GM12878 (cell line): Measurements from ENCODE around the gene ATOSA. TPM values are rescaled to one million over a fixed set of nuclear protein-coding genes. Genes with fewer than 3 reads are reported as not detected.
A peak's percentile ranks its signal among the peaks of the same experiment; 100 is the strongest.

Experiments
- ATAC-seq: fragments of 200-7000 bp; cut with Tn5 transposase; 3 replicates; pipeline ENCODE4 v1.9.1; 2020; ENCODE audit warnings: mild to moderate bottlenecking, moderate library complexity
- BruUV-seq: library from RNA; stranded (reverse); fragments of 400-500 nt; replicated peaks from 2 replicates; lab custom pipeline; 2021; lab: Mats Ljungman, UMichigan
- CTCF ChIA-PET: fragments of 300-600 bp; sonication (Branson Sonifier 250); formaldehyde crosslinking; extraction: SDS; loops from one replicate; lab custom pipeline; 2021; ENCODE audit warnings: inconsistent platforms; lab: Yijun Ruan, JAX
- POLR2A ChIA-PET: fragments of 350-600 bp; formaldehyde crosslinking; extraction: SDS; loops from one replicate; lab custom pipeline; 2021; ENCODE audit warnings: inconsistent platforms; lab: Charles Lee
- RAD21 ChIA-PET: fragments of 300-600 bp; sonication (Branson Sonifier 250); formaldehyde crosslinking; loops from one replicate; lab custom pipeline; 2023; ENCODE audit warnings: antibody characterized with exemption; ENCODE audit not compliant: unreplicated experiment; lab: Charles Lee
- SMC1A ChIA-PET: fragments of 300-600 bp; sonication (Branson Sonifier 250); formaldehyde crosslinking; loops from one replicate; lab custom pipeline; 2023; ENCODE audit not compliant: unreplicated experiment, uncharacterized antibody; lab: Charles Lee
- DNase-seq: peaks from one replicate; pipeline ENCODE4 v3.0.0-alpha.2; 2011; ENCODE audit warnings: low read depth, low spot score
- FAIRE-seq: peaks from 3 replicates; lab custom pipeline; 2011; peaks lifted over from hg19 to GRCh38; lab: Jason Lieb, UNC
- H2AFZ ChIP-seq: 2 replicates; pipeline ENCODE4 v1.6.0; 2011; ENCODE audit warnings: low read depth, low read length, control low read depth; ENCODE audit not compliant: control insufficient read depth
- H3K27ac ChIP-seq: 2 replicates; pipeline ENCODE4 v1.5.1; 2011; ENCODE audit warnings: control low read depth; ENCODE audit not compliant: control insufficient read depth, insufficient read depth
- H3K27me3 ChIP-seq, 2 experiments: replicated peaks in 1 of 2; 2 replicates each; pipeline versions ENCODE4 v1.6.0 to v1.6.1; 2011; ENCODE audit warnings: low read length in 1 of 2; ENCODE audit not compliant: control insufficient read depth in 2 of 2, insufficient read depth in 2 of 2
- H3K36me3 ChIP-seq, 2 experiments: 2 replicates each; pipeline ENCODE4 v1.5.1; 2011; ENCODE audit warnings: low read length in 1 of 2; ENCODE audit not compliant: control insufficient read depth in 2 of 2, insufficient read depth in 2 of 2
- H3K4me1 ChIP-seq: 2 replicates; pipeline ENCODE4 v1.6.1; 2011; ENCODE audit warnings: mild to moderate bottlenecking, low read length, moderate library complexity, mixed read lengths; ENCODE audit not compliant: control insufficient read depth, insufficient read depth
- H3K4me2 ChIP-seq: 2 replicates; pipeline ENCODE4 v1.6.0; 2011; ENCODE audit warnings: control low read depth; ENCODE audit not compliant: control insufficient read depth, insufficient read depth
- H3K4me3 ChIP-seq: fragments of 200-600 bp; sonication (generic); 2 replicates; pipeline ENCODE4 v1.5.1; 2016
- H3K79me2 ChIP-seq: 2 replicates; pipeline ENCODE4 v1.6.0; 2011; ENCODE audit warnings: low read length; ENCODE audit not compliant: control insufficient read depth, insufficient read depth
- H3K9ac ChIP-seq: 2 replicates; pipeline ENCODE4 v1.8.0; 2011; ENCODE audit warnings: low read length, control low read depth, mixed read lengths; ENCODE audit not compliant: control insufficient read depth, insufficient read depth
- H3K9me3 ChIP-seq: replicated peaks from 3 replicates; pipeline ENCODE4 v1.5.1; 2011; ENCODE audit warnings: mild to moderate bottlenecking, low read length; ENCODE audit not compliant: control insufficient read depth, insufficient read depth
- H4K20me1 ChIP-seq: 2 replicates; pipeline ENCODE4 v1.6.0; 2011; ENCODE audit not compliant: control insufficient read depth, insufficient read depth
- BHLHE40 ChIP-seq, 2 experiments: fragments of 450-650 bp in 1 of 2; IDR thresholded peaks; 2 replicates each; pipeline ENCODE4 v1.6.1; 2011 to 2017; ENCODE audit warnings: low read depth in 2 of 2, borderline replicate concordance in 1 of 2, improper control_type of control experiment in 1 of 2, low read length in 1 of 2, mild to moderate bottlenecking in 1 of 2
- CHD1 ChIP-seq: IDR thresholded peaks from 2 replicates; pipeline ENCODE4 v1.6.1; 2012; ENCODE audit warnings: low read depth, low read length, improper control_type of control experiment
- KAT2A ChIP-seq: conservative IDR thresholded peaks from 2 replicates; pipeline ENCODE4 v1.6.1; 2011; ENCODE audit warnings: low read depth, low read length; ENCODE audit not compliant: control insufficient read depth
- RAD21 ChIP-seq: IDR thresholded peaks from 2 replicates; pipeline ENCODE4 v1.6.1; 2011; ENCODE audit warnings: mild to moderate bottlenecking, low read depth, low read length, moderate library complexity; ENCODE audit not compliant: insufficient read depth
- RUNX3 ChIP-seq: IDR thresholded peaks from 2 replicates; pipeline ENCODE4 v1.6.1; 2012; ENCODE audit warnings: low read length, inconsistent platforms
- SP1 ChIP-seq: IDR thresholded peaks from one replicate; pipeline ENCODE4 v1.6.1; 2011; ENCODE audit warnings: low read depth, low read length
- SPI1 ChIP-seq: IDR thresholded peaks from 2 replicates; pipeline ENCODE4 v1.6.1; 2011; ENCODE audit warnings: low read depth, mild to moderate bottlenecking, low read length, moderate library complexity, borderline replicate concordance; ENCODE audit not compliant: insufficient read depth
- TCF3 ChIP-seq: IDR thresholded peaks from 2 replicates; pipeline ENCODE4 v1.6.1; 2012; ENCODE audit warnings: low read depth, mild to moderate bottlenecking, low read length, borderline replicate concordance; ENCODE audit not compliant: insufficient read depth
- ZNF274 ChIP-seq: IDR thresholded peaks from one replicate; pipeline ENCODE4 v1.8.0; 2011; ENCODE audit not compliant: insufficient read length, insufficient read depth
- WGBS: methylation state at CpG from one replicate; pipeline ENCODE4 v1.1.6; 2016; ENCODE audit warnings: low lambda C conversion rate; ENCODE audit not compliant: insufficient replicate concordance, insufficient coverage; ENCODE audit errors: missing lambda C conversion rate; 5-methylcytosine and 5-hydroxymethylcytosine counted together
- in situ Hi-C: fragments of 300-500 bp; cut with MboI; formaldehyde crosslinking; loops from 9 replicates; pipeline ENCODE4 v1.14.3; 2018; ENCODE audit warnings: mixed read lengths
- intact Hi-C: fragments of 100-400 bp; cut with micrococcal nuclease; formaldehyde crosslinking; loops from one replicate; pipeline ENCODE4 v1.14.2; 2022; ENCODE audit not compliant: unreplicated experiment
- polyA plus RNA-seq, 11 experiments: library from polyadenylated mRNA; depleted of rRNA in 4 of 11; unstranded in 6 of 11; stranded (reverse) in 5 of 11; fragments of >200 nt; fragmentation: Nextera tagmentation in 4 of 11; fragmentation: Illumina TruSeq in 1 of 11; extraction: Ambion mirVana in 4 of 11; extraction: Trizol in 1 of 11; gene quantifications; 1 replicate in 1 of 11; 2 replicates in 10 of 11; pipeline versions ENCODE4 v1.2.1 to v1.2.3, GENCODE V29; 2011 to 2016; ENCODE audit warnings: inconsistent platforms in 2 of 11, missing spikeins in 2 of 11, low read depth in 1 of 11
- total RNA-seq, 4 experiments: library from RNA; depleted of rRNA in 3 of 4; stranded (reverse); fragments of >200 nt in 3 of 4; fragmentation: Illumina TruSeq in 1 of 4; extraction: Trizol in 1 of 4; gene quantifications; 2 replicates each; pipeline versions ENCODE4 v1.2.1 to v1.2.3, GENCODE V29; 2013 to 2021
- TF ChIP-seq, protein P1 (sequence below): IDR thresholded peaks from 2 replicates; pipeline ENCODE4 v1.6.1; 2012; ENCODE audit warnings: low read depth, low read length, improper control_type of control experiment
- TF ChIP-seq, protein P2 (sequence below): fragments of 450-650 bp; IDR thresholded peaks from 2 replicates; pipeline ENCODE4 v1.6.1; 2017; ENCODE audit warnings: mild to moderate bottlenecking, moderate library complexity

Gene ATOSA
- total and polyA plus RNA-seq, 10 of the 15 experiments (the other 5 are each of a cell fraction or from before 2014, with no cell fraction given): 6.8 to 24.3 (median 14.6) TPM

DNA sequence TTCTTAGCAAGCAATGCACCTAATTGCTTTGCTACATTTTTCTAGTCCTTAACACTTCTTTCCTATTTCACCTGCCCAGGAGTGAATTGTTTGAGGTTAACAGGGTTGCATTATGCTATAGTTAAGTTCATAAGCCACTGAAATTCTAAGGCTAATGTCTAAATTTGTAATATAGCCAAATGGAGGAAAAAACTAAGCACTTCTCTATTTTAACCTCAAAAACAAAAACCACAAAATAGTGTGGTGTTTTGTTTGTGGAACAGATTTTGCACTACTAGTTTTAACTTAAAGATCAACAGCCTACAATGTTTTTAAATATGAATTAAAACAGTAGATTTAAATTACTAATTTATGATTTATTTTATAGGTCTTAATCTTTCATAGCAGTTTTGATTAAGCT is 5.5 kb downstream of the ATOSA start:
- Histone ChIP-seq H3K9me3 (no peaks in the 10 kb centered on the region), H4K20me1 (no peaks in the 10 kb centered on the region), H3K36me3 (peaks cover 0 to 7% of the 10 kb centered on the region in 2 experiments; a peak in 2 of 4 replicates), H3K9ac (no peak overlapping the region), H3K4me2 (peak overlapping the region; percentile 11; the same call in 1 of the 2 replicates), H3K79me2 (peaks cover 22% of the 10 kb centered on the region), H3K27ac (no peak overlapping the region), H3K4me1 (peaks cover 10% of the 10 kb centered on the region), H2AFZ (no peak overlapping the region), H3K27me3 (no peaks in the 10 kb centered on the region), H3K4me3 (no peak overlapping the region)
- no peak for FAIRE-seq
- intact Hi-C loops (loop anchor here (10.0 kb wide), 1 partner anchor 209 kb away; no protein-coding TSS in a partner anchor), in situ Hi-C loops (no loop called here)
- ATAC-seq: no peak
- ChIA-PET CTCF (interaction anchor here (0.5 to 1.8 kb wide), 4 partner anchors 60 to 420 kb away, joined by 3 to 5 read pairs (median 4); no protein-coding TSS in a partner anchor), RAD21 (interaction anchor here (0.8 to 1.4 kb wide), 2 partner anchors 342 to 343 kb away, joined by 3 read pairs; no protein-coding TSS in a partner anchor), SMC1A (interaction anchor here (0.7 to 2.4 kb wide), 11 partner anchors 9 to 191 kb away, joined by 3 to 6 read pairs (median 3); no protein-coding TSS in a partner anchor), POLR2A (interaction anchor here (0.7 to 1.1 kb wide), 2 partner anchors 10 to 499 kb away, joined by 3 to 4 read pairs; no protein-coding TSS in a partner anchor)
- no TSS peak for BruUV-seq
- TF ChIP-seq SPI1: peak; percentile 44; the same call in 1 of the 2 replicates
- peak; percentile 50; the same call in 1 of the 2 replicates for TF ChIP-seq RUNX3
- no peak for TF ChIP-seq SP1
- TF ChIP-seq RAD21: no peak
- no peak for TF ChIP-seq BHLHE40 (IDR thresholded peaks at IDR 0.05; ENCODE audit: borderline replicate concordance in 1 of 2, low read depth in 2 of 2, low read length in 1 of 2)
- DNase-seq: no peak

DNA sequence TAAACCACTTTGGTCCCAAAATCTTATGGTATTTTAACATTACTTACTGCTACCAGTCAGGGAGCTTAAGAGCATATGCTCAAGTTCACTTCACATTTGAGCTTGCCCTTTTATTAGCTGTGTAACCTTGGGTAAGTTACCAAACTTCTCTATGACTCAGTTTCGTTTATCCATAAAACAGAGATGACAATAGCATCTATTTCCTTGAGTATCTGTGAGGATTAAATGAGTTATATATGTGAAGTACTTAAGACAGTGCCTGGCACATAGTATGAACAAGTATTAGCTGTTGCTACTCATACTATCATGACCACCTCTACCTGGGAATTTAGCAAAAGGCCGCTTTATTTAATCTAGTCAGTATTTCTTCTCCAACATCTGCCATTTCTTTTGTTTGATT is 5.9 kb downstream of the ATOSA start:
- no peaks in the 10 kb centered on the region for H3K9me3 ChIP-seq
- CTCF ChIA-PET: interaction anchor here (1.8 kb wide), 1 partner anchor 60 kb away, joined by 5 read pairs; no protein-coding TSS in a partner anchor
- SMC1A ChIA-PET: interaction anchor here (0.6 to 2.4 kb wide), 11 partner anchors 8 to 263 kb away, joined by 3 to 6 read pairs (median 3); no protein-coding TSS in a partner anchor
- FAIRE-seq (peak; percentile 44), DNase-seq (no peak), ATAC-seq (no peak)
- H3K36me3 ChIP-seq: peaks cover 0 to 7% of the 10 kb centered on the region in 2 experiments; a peak in 2 of 4 replicates
- intact Hi-C loops (loop anchor here (10.0 kb wide), 1 partner anchor 209 kb away; no protein-coding TSS in a partner anchor), in situ Hi-C loops (no loop called here)
- peaks cover 21% of the 10 kb centered on the region for H3K79me2 ChIP-seq
- H3K9ac ChIP-seq: no peak overlapping the region
- no peak overlapping the region for H3K27ac ChIP-seq
- peaks cover 10% of the 10 kb centered on the region for H3K4me1 ChIP-seq
- no peak overlapping the region for H2AFZ ChIP-seq
- peak overlapping the region; percentile 38; the same call in 1 of the 2 replicates for H3K4me2 ChIP-seq
- BruUV-seq: no TSS peak
- no peaks in the 10 kb centered on the region for H3K27me3 ChIP-seq
- RAD21 ChIA-PET: interaction anchor here (0.8 to 1.0 kb wide), 2 partner anchors 9 to 342 kb away, joined by 3 to 4 read pairs; no protein-coding TSS in a partner anchor
- no peaks in the 10 kb centered on the region for H4K20me1 ChIP-seq
- 24% methylated on average over 2 of the region's 2 CpGs for WGBS
- POLR2A ChIA-PET: interaction anchor here (0.7 to 1.1 kb wide), 2 partner anchors 11 to 499 kb away, joined by 3 to 4 read pairs; no protein-coding TSS in a partner anchor
- H3K4me3 ChIP-seq: no peak overlapping the region
- TF ChIP-seq ZNF274 (no peak), CHD1 (no peak), TCF3 (no peak), KAT2A (no peak)
- TF ChIP-seq, protein P1, sequence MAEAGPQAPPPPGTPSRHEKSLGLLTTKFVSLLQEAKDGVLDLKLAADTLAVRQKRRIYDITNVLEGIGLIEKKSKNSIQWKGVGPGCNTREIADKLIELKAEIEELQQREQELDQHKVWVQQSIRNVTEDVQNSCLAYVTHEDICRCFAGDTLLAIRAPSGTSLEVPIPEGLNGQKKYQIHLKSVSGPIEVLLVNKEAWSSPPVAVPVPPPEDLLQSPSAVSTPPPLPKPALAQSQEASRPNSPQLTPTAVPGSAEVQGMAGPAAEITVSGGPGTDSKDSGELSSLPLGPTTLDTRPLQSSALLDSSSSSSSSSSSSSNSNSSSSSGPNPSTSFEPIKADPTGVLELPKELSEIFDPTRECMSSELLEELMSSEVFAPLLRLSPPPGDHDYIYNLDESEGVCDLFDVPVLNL: no peak
- TF ChIP-seq, protein P2, sequence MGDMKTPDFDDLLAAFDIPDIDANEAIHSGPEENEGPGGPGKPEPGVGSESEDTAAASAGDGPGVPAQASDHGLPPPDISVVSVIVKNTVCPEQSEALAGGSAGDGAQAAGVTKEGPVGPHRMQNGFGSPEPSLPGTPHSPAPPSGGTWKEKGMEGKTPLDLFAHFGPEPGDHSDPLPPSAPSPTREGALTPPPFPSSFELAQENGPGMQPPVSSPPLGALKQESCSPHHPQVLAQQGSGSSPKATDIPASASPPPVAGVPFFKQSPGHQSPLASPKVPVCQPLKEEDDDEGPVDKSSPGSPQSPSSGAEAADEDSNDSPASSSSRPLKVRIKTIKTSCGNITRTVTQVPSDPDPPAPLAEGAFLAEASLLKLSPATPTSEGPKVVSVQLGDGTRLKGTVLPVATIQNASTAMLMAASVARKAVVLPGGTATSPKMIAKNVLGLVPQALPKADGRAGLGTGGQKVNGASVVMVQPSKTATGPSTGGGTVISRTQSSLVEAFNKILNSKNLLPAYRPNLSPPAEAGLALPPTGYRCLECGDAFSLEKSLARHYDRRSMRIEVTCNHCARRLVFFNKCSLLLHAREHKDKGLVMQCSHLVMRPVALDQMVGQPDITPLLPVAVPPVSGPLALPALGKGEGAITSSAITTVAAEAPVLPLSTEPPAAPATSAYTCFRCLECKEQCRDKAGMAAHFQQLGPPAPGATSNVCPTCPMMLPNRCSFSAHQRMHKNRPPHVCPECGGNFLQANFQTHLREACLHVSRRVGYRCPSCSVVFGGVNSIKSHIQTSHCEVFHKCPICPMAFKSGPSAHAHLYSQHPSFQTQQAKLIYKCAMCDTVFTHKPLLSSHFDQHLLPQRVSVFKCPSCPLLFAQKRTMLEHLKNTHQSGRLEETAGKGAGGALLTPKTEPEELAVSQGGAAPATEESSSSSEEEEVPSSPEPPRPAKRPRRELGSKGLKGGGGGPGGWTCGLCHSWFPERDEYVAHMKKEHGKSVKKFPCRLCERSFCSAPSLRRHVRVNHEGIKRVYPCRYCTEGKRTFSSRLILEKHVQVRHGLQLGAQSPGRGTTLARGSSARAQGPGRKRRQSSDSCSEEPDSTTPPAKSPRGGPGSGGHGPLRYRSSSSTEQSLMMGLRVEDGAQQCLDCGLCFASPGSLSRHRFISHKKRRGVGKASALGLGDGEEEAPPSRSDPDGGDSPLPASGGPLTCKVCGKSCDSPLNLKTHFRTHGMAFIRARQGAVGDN: no peak
